BJ (cell line): Measurements from ENCODE around the gene OCSTAMP. TPM values are rescaled to one million over a fixed set of nuclear protein-coding genes. Genes with fewer than 3 reads are reported as not detected.

Source experiments
- CTCF ChIA-PET: fragments of 350-600 bp; formaldehyde crosslinking; extraction: SDS; loops from one replicate; lab custom pipeline; 2021; ENCODE audit warnings: antibody characterized with exemption, inconsistent platforms; lab: Yijun Ruan, JAX
- POLR2A ChIA-PET: fragments of 300-600 bp; sonication (Branson Sonifier 250); formaldehyde crosslinking; extraction: SDS; loops from one replicate; lab custom pipeline; 2021; ENCODE audit warnings: antibody characterized with exemption; lab: Charles Lee
- DNase-seq: peaks from one replicate; pipeline ENCODE4 v3.0.0-alpha.2; 2011; ENCODE audit warnings: low read depth
- H3K27me3 ChIP-seq: 2 replicates; pipeline ENCODE4 v1.6.0; 2011; ENCODE audit warnings: low read length; ENCODE audit not compliant: control insufficient read depth, insufficient read depth
- H3K36me3 ChIP-seq: 2 replicates; pipeline ENCODE4 v1.5.1; 2011; ENCODE audit warnings: low read length; ENCODE audit not compliant: control insufficient read depth, insufficient read depth
- H3K4me3 ChIP-seq: 2 replicates; pipeline ENCODE4 v1.5.1; 2011; ENCODE audit warnings: low read depth, mild to moderate bottlenecking, control low read depth, low read length
- CTCF ChIP-seq: IDR thresholded peaks from 2 replicates; pipeline ENCODE4 v1.5.1; 2011; ENCODE audit warnings: low read depth, mild to moderate bottlenecking, control low read depth, inconsistent platforms, low read length, moderate library complexity; ENCODE audit not compliant: insufficient read depth
- polyA plus RNA-seq: library from polyadenylated mRNA; depleted of rRNA; stranded (reverse); fragments of >200 nt; gene quantifications from 2 replicates; pipeline ENCODE4 v1.2.3, GENCODE V29; 2011

Gene OCSTAMP
- polyA plus RNA-seq, 1 experiment: not detected

GRCh38 chr20:46545827-46546138 is 4.7 kb downstream of the OCSTAMP start:
- H3K36me3 ChIP-seq: no peaks in the 10 kb centered on the region
- POLR2A ChIA-PET: no interaction called here
- TF ChIP-seq CTCF: no peak
- H3K4me3 ChIP-seq: no peak overlapping the region
- H3K27me3 ChIP-seq: peaks cover 5% of the 10 kb centered on the region
- CTCF ChIA-PET: no interaction called here
- no peak for DNase-seq

- H3K36me3 ChIP-seq: no peaks in the 10 kb centered on the region
- no peak for DNase-seq
- ChIA-PET CTCF (interaction anchor here (0.7 to 1.6 kb wide), 3 partner anchors 11 to 135 kb away, joined by 3 to 6 read pairs (median 3); no protein-coding TSS in a partner anchor), POLR2A (no interaction called here)
- no peak overlapping the region for H3K4me3 ChIP-seq
- TF ChIP-seq CTCF: no peak
- peaks cover 5% of the 10 kb centered on the region for H3K27me3 ChIP-seq
These were observed 5.2 kb downstream of the OCSTAMP start for GRCh38 chr20:46545077-46545826.

GRCh38 chr20:46544576-46544975 is 5.9 kb downstream of the OCSTAMP start:
- no peak overlapping the region for H3K4me3 ChIP-seq
- peaks cover 5% of the 10 kb centered on the region for H3K27me3 ChIP-seq
- TF ChIP-seq CTCF: no peak
- POLR2A ChIA-PET: no interaction called here
- DNase-seq: no peak
- CTCF ChIA-PET: interaction anchor here (0.7 to 1.6 kb wide), 5 partner anchors 11 to 136 kb away, joined by 3 to 6 read pairs (median 4); no protein-coding TSS in a partner anchor
- no peaks in the 10 kb centered on the region for H3K36me3 ChIP-seq

GRCh38 chr20:46543959-46544358 is 6.5 kb downstream of the OCSTAMP start:
- ChIA-PET POLR2A (no interaction called here), CTCF (interaction anchor here (0.9 to 1.6 kb wide), 3 partner anchors 10 to 137 kb away, joined by 4 to 6 read pairs (median 5); no protein-coding TSS in a partner anchor)
- H3K36me3 ChIP-seq: no peaks in the 10 kb centered on the region
- peaks cover 5% of the 10 kb centered on the region for H3K27me3 ChIP-seq
- no peak for TF ChIP-seq CTCF
- H3K4me3 ChIP-seq: no peak overlapping the region
- DNase-seq: no peak

- no peak for DNase-seq
- no peak for TF ChIP-seq CTCF
- Histone ChIP-seq H3K4me3 (no peak overlapping the region), H3K27me3 (peaks cover 5% of the 10 kb centered on the region), H3K36me3 (no peaks in the 10 kb centered on the region)
- CTCF ChIA-PET: interaction anchor here (1.1 kb wide), 1 partner anchor 19 kb away, joined by 3 read pairs; no protein-coding TSS in a partner anchor
- POLR2A ChIA-PET: no interaction called here
These were observed 7.4 kb downstream of the OCSTAMP start for GRCh38 chr20:46543033-46543432.
